ENCODE measurements around the gene KIF22. TPM values are rescaled to one million over a fixed set of nuclear protein-coding genes. Genes with fewer than 3 reads are reported as not detected.

KIF22 gene
- total RNA-seq, 1 experiment from 2014 or later, result 111 TPM

DNA sequence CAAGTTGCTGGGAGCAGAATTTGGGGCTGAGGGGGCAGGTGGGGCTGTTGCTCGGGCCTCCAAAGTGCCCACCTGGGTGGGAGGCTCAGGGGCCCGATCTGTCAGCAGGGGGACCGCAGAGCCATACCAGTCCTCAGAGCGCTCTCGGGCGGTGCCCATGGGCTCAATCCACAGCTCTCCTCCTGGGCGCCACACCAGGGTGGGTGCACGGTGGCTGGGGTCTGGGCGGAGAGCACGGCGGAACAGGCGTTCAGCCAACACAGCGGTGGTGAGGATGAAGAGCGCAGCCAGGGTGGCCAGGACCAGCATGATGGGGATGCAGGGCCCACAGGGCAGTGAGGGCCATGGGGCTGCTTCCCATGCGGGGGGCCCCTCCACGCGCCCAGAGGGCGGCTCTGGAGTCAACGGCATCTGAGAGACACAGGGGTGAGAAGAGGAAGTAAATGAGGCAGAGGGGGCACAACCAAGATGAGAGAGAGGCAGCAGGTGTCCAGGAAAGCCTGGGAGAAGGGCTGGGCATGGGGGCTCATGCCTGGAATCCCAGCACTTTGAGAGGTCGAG lies 45.9 kb upstream of the KIF22 start:
- intact Hi-C loops (cut with micrococcal nuclease; ENCODE audit: unreplicated experiment), result no loop called here
- no peak for DNase-seq (ENCODE audit: low read depth, low spot score)
- in situ Hi-C loops (cut with HindIII; ENCODE audit: low pct_unique_long_range_greater_than_20kb, low sequenced_read_pairs), result no loop called here
- ATAC-seq, result no peak
- TF ChIP-seq POLR2AphosphoS5 (IDR thresholded peaks at IDR 0.05; ENCODE audit: low read depth, low read length) (no peak), SIN3A (IDR thresholded peaks at IDR 0.05; ENCODE audit: borderline replicate concordance, insufficient read depth, low read depth, low read length) (no peak), TCF7L2 (IDR thresholded peaks at IDR 0.05; ENCODE audit: low read depth, low read length) (no peak)
- TF ChIP-seq, protein P1, sequence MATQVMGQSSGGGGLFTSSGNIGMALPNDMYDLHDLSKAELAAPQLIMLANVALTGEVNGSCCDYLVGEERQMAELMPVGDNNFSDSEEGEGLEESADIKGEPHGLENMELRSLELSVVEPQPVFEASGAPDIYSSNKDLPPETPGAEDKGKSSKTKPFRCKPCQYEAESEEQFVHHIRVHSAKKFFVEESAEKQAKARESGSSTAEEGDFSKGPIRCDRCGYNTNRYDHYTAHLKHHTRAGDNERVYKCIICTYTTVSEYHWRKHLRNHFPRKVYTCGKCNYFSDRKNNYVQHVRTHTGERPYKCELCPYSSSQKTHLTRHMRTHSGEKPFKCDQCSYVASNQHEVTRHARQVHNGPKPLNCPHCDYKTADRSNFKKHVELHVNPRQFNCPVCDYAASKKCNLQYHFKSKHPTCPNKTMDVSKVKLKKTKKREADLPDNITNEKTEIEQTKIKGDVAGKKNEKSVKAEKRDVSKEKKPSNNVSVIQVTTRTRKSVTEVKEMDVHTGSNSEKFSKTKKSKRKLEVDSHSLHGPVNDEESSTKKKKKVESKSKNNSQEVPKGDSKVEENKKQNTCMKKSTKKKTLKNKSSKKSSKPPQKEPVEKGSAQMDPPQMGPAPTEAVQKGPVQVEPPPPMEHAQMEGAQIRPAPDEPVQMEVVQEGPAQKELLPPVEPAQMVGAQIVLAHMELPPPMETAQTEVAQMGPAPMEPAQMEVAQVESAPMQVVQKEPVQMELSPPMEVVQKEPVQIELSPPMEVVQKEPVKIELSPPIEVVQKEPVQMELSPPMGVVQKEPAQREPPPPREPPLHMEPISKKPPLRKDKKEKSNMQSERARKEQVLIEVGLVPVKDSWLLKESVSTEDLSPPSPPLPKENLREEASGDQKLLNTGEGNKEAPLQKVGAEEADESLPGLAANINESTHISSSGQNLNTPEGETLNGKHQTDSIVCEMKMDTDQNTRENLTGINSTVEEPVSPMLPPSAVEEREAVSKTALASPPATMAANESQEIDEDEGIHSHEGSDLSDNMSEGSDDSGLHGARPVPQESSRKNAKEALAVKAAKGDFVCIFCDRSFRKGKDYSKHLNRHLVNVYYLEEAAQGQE (IDR thresholded peaks at IDR 0.05; ENCODE audit: insufficient read depth in 1 of 2, low read depth in 2 of 2, low read length in 1 of 2), result no peak
- TF ChIP-seq, protein P2, sequence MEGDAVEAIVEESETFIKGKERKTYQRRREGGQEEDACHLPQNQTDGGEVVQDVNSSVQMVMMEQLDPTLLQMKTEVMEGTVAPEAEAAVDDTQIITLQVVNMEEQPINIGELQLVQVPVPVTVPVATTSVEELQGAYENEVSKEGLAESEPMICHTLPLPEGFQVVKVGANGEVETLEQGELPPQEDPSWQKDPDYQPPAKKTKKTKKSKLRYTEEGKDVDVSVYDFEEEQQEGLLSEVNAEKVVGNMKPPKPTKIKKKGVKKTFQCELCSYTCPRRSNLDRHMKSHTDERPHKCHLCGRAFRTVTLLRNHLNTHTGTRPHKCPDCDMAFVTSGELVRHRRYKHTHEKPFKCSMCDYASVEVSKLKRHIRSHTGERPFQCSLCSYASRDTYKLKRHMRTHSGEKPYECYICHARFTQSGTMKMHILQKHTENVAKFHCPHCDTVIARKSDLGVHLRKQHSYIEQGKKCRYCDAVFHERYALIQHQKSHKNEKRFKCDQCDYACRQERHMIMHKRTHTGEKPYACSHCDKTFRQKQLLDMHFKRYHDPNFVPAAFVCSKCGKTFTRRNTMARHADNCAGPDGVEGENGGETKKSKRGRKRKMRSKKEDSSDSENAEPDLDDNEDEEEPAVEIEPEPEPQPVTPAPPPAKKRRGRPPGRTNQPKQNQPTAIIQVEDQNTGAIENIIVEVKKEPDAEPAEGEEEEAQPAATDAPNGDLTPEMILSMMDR (IDR thresholded peaks at IDR 0.05), result no peak
- H3K4me3 ChIP-seq (ENCODE audit: low read depth in 2 of 2, low read length in 2 of 2), result no peak overlapping the region
- no peaks in the 10 kb centered on the region for H3K27me3 ChIP-seq (ENCODE audit: control insufficient read depth, insufficient read depth, low read length)
- POLR2A ChIA-PET, result no interaction called here
- H3K9me3 ChIP-seq (ENCODE audit: control insufficient read depth, insufficient read depth, low read depth, low read length), result no peaks in the 10 kb centered on the region
- H3K36me3 ChIP-seq (ENCODE audit: control insufficient read depth, insufficient read depth, low read length), result no peaks in the 10 kb centered on the region
- no TSS peak for BruUV-seq (replicated peaks)
- no peak overlapping the region for H3K27ac ChIP-seq (ENCODE audit: low read length)
- no peaks in the 10 kb centered on the region for H3K4me1 ChIP-seq (ENCODE audit: control insufficient read depth, insufficient read depth, low read length)
- CTCF ChIA-PET, result no interaction called here

DNA sequence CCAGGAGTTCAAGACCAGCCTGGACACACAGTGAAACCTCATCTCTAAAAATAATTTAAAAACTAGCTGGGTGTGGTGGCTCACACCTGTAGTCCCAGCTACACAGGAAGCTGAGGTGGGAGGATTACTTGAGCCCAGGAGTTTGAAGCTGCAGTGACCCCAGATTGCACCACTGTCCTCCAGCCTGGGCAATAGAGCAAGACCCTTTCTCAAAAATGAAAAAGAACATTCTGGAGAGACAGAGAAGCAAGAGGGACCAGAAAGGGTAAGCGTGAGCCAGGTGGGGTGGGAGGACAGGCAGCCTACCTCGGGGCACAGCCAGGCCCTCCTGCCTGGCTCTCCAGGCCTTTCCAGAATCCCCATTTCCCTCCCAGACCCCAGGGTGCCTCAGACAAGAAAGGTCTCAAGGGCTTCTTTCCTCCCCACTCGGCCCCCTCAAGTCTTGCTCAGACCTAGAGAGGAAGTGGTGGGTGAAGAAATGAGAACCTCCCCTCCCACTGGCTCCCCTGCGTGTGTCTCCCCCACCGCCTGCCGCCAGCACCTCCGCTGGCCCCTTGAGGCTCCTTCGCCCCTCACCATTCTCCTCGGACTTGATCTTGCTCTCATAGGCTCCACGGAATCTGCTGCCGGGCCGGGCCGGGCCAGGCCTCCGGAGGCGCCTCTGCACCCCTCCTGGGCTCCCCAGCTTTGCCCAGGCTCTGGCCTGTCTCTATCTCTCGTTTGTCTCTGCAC lies 45.3 kb upstream of the KIF22 start:
- Histone ChIP-seq H3K4me1 (ENCODE audit: control insufficient read depth, insufficient read depth, low read length) (no peaks in the 10 kb centered on the region), H3K27me3 (ENCODE audit: control insufficient read depth, insufficient read depth, low read length) (no peaks in the 10 kb centered on the region), H3K36me3 (ENCODE audit: control insufficient read depth, insufficient read depth, low read length) (no peaks in the 10 kb centered on the region), H3K4me3 (ENCODE audit: low read depth in 2 of 2, low read length in 2 of 2) (no peak overlapping the region), H3K27ac (ENCODE audit: low read length) (no peak overlapping the region), H3K9me3 (ENCODE audit: control insufficient read depth, insufficient read depth, low read depth, low read length) (no peaks in the 10 kb centered on the region)
- in situ Hi-C loops (cut with HindIII; ENCODE audit: low pct_unique_long_range_greater_than_20kb, low sequenced_read_pairs), result no loop called here
- ChIA-PET CTCF (no interaction called here), POLR2A (no interaction called here)
- intact Hi-C loops (cut with micrococcal nuclease; ENCODE audit: unreplicated experiment), result no loop called here
- TF ChIP-seq, protein P1 (IDR thresholded peaks at IDR 0.05; ENCODE audit: insufficient read depth in 1 of 2, low read depth in 2 of 2, low read length in 1 of 2), result no peak
- TF ChIP-seq TCF7L2 (IDR thresholded peaks at IDR 0.05; ENCODE audit: low read depth, low read length) (no peak), SIN3A (IDR thresholded peaks at IDR 0.05; ENCODE audit: borderline replicate concordance, insufficient read depth, low read depth, low read length) (no peak), POLR2AphosphoS5 (IDR thresholded peaks at IDR 0.05; ENCODE audit: low read depth, low read length) (no peak)
- TF ChIP-seq, protein P2 (IDR thresholded peaks at IDR 0.05), result no peak
- no peak for ATAC-seq
- DNase-seq (ENCODE audit: low read depth, low spot score), result no peak
- BruUV-seq (replicated peaks), result no TSS peak
